HAP-1 (cell line): ENCODE measurements around the gene RAB27B.

Experiments used
- DNase-seq, 2 experiments: peaks; one replicate each; pipeline ENCODE4 v3.0.0-alpha.2; 2016 to 2020; ENCODE audit warnings: low spot score in 2 of 2
- H3K27me3 ChIP-seq: fragments of 250-450 bp; sonication (Bioruptor Pico); 2 replicates; pipeline ENCODE4 v1.5.1; 2020; ENCODE audit warnings: low read depth, mild to moderate bottlenecking, moderate library complexity
- H3K36me3 ChIP-seq: fragments of 250-450 bp; sonication (Bioruptor Pico); replicated peaks from 2 replicates; pipeline ENCODE4 v1.5.1; 2020; ENCODE audit warnings: mild to moderate bottlenecking
- H3K4me1 ChIP-seq: fragments of 250-450 bp; sonication (Bioruptor Pico); 2 replicates; pipeline ENCODE4 v1.5.1; 2020; ENCODE audit warnings: mild to moderate bottlenecking
- H3K4me3 ChIP-seq: fragments of 250-450 bp; sonication (Bioruptor Pico); 2 replicates; pipeline ENCODE4 v1.5.1; 2020; ENCODE audit warnings: mild to moderate bottlenecking, moderate library complexity
- H3K9me3 ChIP-seq: fragments of 250-450 bp; sonication (Bioruptor Pico); 2 replicates; pipeline ENCODE4 v1.5.1; 2020; ENCODE audit warnings: mild to moderate bottlenecking, moderate library complexity
- in situ Hi-C: fragments of 300-500 bp; cut with MboI; formaldehyde crosslinking; loops from 3 replicates; pipeline ENCODE4 v1.14.3; 2020; ENCODE audit warnings: low sequenced_read_pairs, inconsistent platforms, mixed read lengths

Gene RAB27B

DNA sequence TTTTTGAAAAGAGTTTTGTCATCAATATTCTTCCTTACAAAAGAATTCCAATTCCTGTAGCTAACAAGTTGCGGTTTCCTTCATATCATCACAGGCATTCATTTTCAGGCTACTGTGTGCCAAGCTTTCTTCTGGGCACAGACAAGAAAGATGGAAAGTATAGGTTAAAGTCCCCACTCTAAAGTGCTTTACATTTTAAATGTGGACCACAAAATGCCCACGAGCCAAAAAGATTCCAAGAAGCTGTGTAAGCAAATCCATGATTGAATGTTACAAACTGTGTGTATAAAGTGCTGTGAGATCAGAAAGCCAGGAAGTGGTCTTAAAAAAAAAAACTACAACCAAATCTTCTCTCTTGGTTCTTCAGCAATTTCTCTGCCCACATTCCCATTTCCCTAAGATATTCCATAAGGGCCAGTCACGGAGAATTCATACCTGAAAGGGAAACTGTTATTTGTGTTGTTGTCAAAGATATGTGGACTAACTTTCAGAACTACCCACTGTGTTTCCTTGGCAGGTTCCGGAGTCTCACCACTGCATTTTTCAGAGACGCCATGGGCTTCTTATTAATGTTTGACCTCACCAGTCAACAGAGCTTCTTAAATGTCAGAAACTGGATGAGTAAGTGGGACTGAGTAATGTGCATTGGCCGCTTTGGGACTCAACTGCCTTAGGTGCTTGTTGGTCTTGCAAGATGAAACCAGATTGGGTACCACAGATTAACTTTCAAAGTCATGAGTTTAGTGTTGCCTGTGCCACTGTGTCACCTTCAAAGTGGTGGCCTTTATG, 55.7 kb downstream of the RAB27B start:
- H3K4me3 ChIP-seq: no peak overlapping the region
- in situ Hi-C loops: no loop called here
- H3K4me1 ChIP-seq: no peaks in the 10 kb centered on the region
- H3K27me3 ChIP-seq: peaks cover 3% of the 10 kb centered on the region; the same call in 1 of the 2 replicates
- H3K9me3 ChIP-seq: no peaks in the 10 kb centered on the region
- no peaks in the 10 kb centered on the region for H3K36me3 ChIP-seq
- DNase-seq: no peak

DNA sequence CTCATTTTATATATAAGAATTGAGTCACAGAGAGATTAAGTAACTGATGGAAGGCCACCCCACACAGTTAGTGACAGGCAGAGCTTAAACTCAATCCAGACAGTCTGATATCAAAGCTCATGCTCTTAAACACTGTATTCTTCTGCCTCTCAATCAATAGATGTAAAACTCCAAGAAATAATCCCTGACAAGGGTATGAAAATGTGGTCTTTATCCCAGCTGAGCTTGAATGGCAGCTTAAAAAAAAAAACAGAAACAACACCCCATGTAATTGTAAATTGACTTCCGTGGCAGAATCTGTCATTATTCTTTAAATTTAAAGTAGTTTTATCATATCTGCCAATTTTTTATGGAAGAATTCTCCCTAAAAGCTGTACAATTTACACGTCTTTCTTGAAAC, 60.1 kb downstream of the RAB27B start:
- H3K4me1 ChIP-seq: no peaks in the 10 kb centered on the region
- in situ Hi-C loops: no loop called here
- no peaks in the 10 kb centered on the region for H3K9me3 ChIP-seq
- no peaks in the 10 kb centered on the region for H3K36me3 ChIP-seq
- no peak overlapping the region for H3K4me3 ChIP-seq
- H3K27me3 ChIP-seq: peaks cover 6% of the 10 kb centered on the region; the same call in 1 of the 2 replicates
- no peak for DNase-seq

DNA sequence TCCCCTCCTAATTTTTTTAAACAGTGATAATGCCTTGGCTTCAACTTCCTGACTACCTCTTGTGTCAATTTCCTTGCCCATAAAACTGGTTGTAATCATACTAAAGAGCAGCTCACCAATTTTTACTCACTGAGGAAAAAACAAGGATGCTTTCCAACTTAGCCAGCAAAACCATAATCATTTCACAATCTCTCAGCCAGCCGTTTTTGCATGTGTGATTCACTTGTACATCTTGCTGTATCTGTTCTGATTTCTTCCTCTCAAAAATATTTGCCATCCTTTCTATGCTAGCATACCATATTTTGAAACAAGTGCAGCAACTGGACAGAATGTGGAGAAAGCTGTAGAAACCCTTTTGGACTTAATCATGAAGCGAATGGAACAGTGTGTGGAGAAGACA, 60.7 kb downstream of the RAB27B start:
- H3K9me3 ChIP-seq: no peaks in the 10 kb centered on the region
- in situ Hi-C loops: no loop called here
- H3K4me1 ChIP-seq: no peaks in the 10 kb centered on the region
- H3K4me3 ChIP-seq: no peak overlapping the region
- DNase-seq: no peak
- peaks cover 7% of the 10 kb centered on the region; the same call in 1 of the 2 replicates for H3K27me3 ChIP-seq
- H3K36me3 ChIP-seq: no peaks in the 10 kb centered on the region

DNA sequence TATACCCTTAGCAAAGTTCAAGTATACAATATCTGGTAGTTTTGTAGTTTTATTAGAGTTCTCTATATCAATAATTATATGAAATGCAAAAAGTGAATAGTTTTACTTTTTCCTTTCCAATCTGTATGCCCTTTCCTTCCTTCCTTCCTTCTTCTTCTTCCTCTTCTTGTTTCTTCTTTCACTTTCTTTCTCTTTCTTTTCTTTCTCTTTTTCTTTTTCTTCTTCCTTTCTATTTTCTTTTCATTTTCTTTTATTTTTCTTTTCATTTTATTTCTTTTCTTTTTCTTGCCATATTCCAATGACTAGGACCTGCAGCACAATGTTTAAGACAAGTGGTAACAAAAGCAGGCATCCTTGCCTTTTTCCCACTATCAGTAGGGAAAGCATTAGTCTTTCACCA, 71.2 kb downstream of the RAB27B start:
- Histone ChIP-seq H3K4me3 (no peak overlapping the region), H3K4me1 (no peaks in the 10 kb centered on the region), H3K36me3 (no peaks in the 10 kb centered on the region), H3K9me3 (no peaks in the 10 kb centered on the region), H3K27me3 (no peaks in the 10 kb centered on the region)
- no peak for DNase-seq
- in situ Hi-C loops: no loop called here

DNA sequence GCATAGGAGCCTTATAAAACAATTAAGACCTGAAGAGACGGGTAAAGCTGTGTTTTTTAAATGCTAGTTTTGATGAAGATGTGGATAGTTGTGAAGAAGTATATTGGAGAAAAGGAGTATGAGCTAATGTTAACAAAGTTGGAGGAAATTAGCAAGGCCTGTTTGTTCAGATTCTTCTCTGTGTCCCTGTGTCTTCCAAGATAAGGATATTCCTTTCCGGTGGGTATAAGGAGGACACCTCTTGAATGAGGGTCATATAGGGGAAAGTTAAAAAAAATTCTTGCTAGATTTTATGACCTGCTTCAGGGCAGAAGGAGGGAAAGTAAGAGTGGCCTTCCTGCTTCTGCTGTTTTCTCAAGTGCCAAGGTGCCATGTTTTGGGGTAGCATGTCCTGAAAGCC, 72.0 kb downstream of the RAB27B start:
- Histone ChIP-seq H3K4me1 (no peaks in the 10 kb centered on the region), H3K27me3 (no peaks in the 10 kb centered on the region), H3K36me3 (no peaks in the 10 kb centered on the region), H3K9me3 (no peaks in the 10 kb centered on the region), H3K4me3 (no peak overlapping the region)
- in situ Hi-C loops: no loop called here
- DNase-seq: no peak

DNA sequence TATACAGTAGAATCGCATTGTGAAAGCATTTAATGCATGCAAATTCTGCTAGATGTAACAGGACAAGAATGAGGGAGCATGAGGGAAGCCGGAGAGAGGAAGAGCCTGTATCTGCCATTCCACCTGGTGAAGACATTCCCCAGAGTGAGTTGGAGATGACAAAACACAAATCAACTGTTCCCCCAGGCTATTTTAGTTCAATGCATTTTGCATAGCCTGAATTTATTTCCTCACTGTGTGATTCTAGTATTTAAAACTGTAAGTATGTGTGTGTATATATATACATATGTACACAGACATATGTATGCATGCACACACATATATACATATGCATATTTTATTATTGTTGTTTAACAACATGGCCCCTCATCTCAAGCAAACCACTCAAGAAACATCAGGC, 76.3 kb downstream of the RAB27B start:
- no peak for DNase-seq
- no peaks in the 10 kb centered on the region for H3K9me3 ChIP-seq
- H3K27me3 ChIP-seq: no peaks in the 10 kb centered on the region
- in situ Hi-C loops: no loop called here
- no peaks in the 10 kb centered on the region for H3K4me1 ChIP-seq
- no peaks in the 10 kb centered on the region for H3K36me3 ChIP-seq
- no peak overlapping the region for H3K4me3 ChIP-seq

DNA sequence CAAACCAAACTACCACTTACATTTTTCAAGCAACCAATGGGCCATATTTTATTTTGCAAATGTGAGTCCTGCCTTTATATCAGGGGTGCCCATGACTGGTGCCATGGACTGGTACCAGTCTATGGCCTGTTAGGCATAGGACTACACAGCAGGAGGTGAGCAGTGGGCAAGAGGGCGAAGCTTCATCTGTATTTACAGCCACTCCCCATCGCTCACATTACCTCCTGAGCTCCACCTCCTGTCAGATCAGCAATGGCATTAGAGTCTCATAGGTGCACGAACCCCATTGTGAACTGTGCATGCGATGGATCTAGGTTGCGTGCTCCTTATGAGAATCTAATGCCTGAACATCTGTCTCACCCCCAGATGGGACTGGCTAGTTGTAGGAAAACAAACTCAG, 77.4 kb downstream of the RAB27B start:
- no peak for DNase-seq
- Histone ChIP-seq H3K4me1 (no peaks in the 10 kb centered on the region), H3K27me3 (no peaks in the 10 kb centered on the region), H3K4me3 (no peak overlapping the region), H3K9me3 (no peaks in the 10 kb centered on the region), H3K36me3 (no peaks in the 10 kb centered on the region)
- in situ Hi-C loops: no loop called here

DNA sequence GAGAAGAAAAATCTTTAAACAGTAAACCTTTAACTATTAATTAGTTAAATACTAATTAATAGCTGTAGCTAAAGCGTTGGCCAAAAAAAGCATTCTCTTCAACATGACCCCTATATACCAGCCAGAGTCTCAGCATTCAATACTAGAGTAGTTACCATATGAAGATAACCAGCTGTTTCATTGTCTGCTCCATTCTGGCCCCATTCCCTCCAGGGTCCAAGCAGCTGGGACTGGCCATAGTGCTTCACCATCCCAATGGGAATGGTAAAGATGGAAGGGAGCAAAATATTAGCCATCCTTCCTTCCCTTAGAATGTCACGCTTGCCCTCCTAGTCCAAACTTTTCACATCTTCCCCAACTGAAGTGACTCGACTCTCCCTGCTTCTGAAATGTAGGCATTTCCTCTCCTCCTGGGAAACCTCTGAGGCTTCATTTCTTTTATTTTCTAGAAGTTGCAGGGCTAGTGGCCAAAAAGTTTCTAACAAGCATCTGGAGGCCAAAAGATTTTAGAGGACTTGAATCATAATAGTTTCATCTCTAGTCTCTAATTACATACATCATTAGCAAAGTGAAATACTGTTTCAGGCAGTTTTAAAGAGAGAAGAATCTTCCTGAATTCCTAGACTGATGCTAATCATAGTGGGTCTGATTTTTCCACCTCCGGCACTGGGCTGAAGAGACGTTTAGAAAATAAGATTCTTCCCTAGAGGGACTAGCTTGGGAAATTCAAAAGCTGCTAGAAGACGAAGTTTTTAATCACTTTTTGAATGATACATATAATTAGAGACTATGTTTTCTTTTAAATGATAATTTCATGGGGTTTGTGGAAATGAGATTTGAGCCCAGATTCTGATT, 78.3 kb downstream of the RAB27B start:
- Histone ChIP-seq H3K4me3 (no peak overlapping the region), H3K36me3 (no peaks in the 10 kb centered on the region), H3K9me3 (no peaks in the 10 kb centered on the region), H3K4me1 (no peaks in the 10 kb centered on the region), H3K27me3 (no peaks in the 10 kb centered on the region)
- in situ Hi-C loops: no loop called here
- DNase-seq: no peak

DNA sequence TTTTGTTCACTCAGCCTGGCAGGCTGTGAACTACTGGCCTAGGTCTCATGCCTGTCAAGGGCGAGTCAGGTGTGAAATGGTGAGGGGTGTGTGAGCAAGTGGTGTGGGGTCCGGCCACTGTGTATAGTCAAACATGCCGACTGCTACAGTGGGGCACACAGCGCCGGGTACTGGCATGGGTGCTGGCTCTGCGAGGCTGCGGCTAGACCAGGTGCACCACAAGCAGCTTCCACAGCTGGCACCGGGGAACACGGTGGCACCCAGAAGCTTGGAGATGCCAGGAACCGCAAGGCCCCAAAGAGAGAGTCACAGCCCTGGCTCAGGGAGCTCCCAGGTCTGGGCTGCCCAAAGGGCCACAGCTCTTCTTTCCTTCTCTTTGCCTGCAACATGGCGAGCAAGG, 81.3 kb downstream of the RAB27B start:
- no peaks in the 10 kb centered on the region for H3K9me3 ChIP-seq
- H3K36me3 ChIP-seq: no peaks in the 10 kb centered on the region
- no peak overlapping the region for H3K4me3 ChIP-seq
- in situ Hi-C loops: no loop called here
- no peaks in the 10 kb centered on the region for H3K27me3 ChIP-seq
- no peaks in the 10 kb centered on the region for H3K4me1 ChIP-seq
- DNase-seq: no peak

DNA sequence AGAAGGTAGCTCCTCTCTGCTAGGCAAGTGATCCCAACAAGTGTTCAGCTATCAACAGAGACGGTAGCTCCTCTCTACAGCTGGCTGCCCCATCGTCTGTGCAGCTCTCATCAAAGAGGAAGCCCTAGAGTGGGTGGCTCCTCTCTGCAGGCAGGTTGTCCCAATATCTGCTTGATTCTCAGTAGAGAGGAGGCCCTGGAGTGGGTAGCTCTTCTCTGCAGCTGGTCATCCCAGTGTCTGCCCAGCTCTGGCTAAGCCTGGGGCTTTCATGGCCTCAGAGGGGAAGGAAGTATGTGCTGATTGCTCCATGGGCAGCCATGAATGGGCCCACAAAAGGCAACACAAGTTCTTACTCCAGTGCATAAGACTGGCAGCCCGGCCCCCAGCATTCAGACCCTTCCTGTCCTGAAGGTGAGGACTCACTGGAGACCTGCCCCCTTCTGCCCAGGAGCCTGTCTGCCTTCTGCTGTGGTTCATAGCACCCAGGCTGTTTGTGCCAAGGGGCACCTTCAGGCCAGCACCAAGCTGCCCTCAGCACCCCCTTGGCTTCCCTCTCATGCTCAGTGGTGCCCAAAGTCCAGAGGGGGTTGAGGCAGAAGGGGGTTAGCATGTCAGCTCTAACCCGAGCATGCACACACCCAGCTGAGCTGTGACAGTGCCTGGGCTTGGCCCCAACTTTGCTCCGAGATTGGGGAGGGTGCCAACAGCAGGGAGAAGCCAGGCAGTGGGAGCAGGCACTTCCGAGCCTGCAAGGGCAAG, 82.1 kb downstream of the RAB27B start:
- DNase-seq: no peak
- Histone ChIP-seq H3K27me3 (no peaks in the 10 kb centered on the region), H3K4me3 (no peak overlapping the region), H3K9me3 (no peaks in the 10 kb centered on the region), H3K36me3 (no peaks in the 10 kb centered on the region), H3K4me1 (no peaks in the 10 kb centered on the region)
- in situ Hi-C loops: no loop called here

DNA sequence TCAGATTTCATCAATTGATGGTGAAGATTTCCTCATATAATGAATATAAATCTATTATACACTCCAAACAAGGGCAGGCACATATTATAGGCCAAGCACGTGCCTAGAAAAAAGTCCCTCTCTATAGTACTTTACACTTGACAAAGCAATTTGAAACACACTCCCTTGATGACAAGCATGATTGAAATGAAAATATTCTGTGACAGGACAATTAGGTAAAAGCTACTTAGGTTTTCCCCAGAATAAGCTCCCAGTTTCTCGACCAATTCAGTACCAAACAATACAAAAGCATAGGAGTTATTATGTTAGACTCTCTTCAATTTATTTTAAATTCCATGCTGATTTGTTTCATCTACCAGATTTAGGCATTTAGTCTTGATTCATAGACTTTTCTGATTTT, 83.3 kb downstream of the RAB27B start:
- H3K9me3 ChIP-seq: no peaks in the 10 kb centered on the region
- H3K36me3 ChIP-seq: no peaks in the 10 kb centered on the region
- no peaks in the 10 kb centered on the region for H3K4me1 ChIP-seq
- in situ Hi-C loops: no loop called here
- H3K27me3 ChIP-seq: no peaks in the 10 kb centered on the region
- no peak for DNase-seq
- no peak overlapping the region for H3K4me3 ChIP-seq

DNA sequence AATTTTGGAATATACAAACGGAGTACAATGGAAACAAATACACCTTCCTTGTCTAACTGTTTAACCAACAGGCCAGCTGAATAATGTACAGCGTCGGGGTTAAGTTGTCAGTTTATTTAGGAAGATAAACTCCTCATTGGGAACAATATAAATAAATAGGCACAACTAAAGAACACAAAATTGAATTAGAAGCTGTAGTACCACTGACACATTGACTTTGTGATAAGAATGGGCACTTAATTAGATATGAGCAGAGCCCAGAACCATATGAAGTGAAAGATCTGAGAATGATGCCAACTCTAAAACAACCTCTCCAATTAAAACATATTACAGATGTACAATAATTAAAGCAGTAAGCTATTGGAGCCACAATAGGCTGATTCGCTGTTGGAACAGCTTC, 86.5 kb downstream of the RAB27B start:
- Histone ChIP-seq H3K36me3 (no peaks in the 10 kb centered on the region), H3K4me1 (no peaks in the 10 kb centered on the region), H3K9me3 (no peaks in the 10 kb centered on the region), H3K27me3 (no peaks in the 10 kb centered on the region), H3K4me3 (no peak overlapping the region)
- no peak for DNase-seq
- in situ Hi-C loops: no loop called here

DNA sequence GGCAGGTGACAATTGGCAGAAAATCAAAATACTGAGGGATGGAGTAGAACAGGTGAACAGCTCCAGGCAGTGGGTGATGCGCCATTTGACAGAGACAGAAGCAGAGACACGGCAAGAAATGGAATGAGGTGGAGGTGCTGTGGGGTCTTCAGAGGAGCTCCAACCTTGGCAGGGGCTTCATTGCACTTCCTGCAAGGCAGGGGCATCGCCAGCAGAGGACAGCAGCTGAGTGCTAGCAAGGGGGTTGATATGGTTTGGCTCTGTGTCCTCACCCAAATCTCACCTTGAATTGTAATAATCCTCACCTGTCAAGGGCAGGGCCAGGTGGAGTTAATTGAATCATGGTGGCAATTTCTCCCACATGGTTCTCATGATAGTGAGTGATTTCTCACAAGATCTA, 88.2 kb downstream of the RAB27B start:
- H3K9me3 ChIP-seq: no peaks in the 10 kb centered on the region
- no peak overlapping the region for H3K4me3 ChIP-seq
- DNase-seq: no peak
- H3K4me1 ChIP-seq: no peaks in the 10 kb centered on the region
- H3K27me3 ChIP-seq: no peaks in the 10 kb centered on the region
- in situ Hi-C loops: no loop called here
- H3K36me3 ChIP-seq: no peaks in the 10 kb centered on the region

DNA sequence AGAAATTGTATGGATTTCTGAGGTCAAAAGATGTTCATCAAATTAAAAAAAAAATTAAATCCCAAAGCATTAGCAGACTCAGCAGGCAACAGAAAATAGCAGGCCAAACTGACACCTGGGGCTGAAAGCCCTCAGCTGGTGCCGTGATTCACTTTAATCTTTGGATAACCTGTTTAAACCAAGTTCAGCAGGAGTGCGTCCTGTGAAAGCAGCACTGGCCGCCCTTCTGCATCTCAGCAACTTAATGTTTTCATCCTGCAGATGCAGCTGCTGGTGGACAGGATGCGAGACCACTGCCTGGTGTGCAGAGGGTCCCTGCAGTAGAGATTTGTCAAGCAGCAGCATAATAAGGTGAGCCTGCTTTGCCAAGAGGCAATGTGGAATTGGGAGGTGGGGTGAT, 89.8 kb downstream of the RAB27B start:
- Histone ChIP-seq H3K36me3 (no peaks in the 10 kb centered on the region), H3K4me1 (no peaks in the 10 kb centered on the region), H3K9me3 (no peaks in the 10 kb centered on the region), H3K27me3 (no peaks in the 10 kb centered on the region), H3K4me3 (no peak overlapping the region)
- in situ Hi-C loops: no loop called here
- no peak for DNase-seq
